ENCODE results near the gene ZNF268.

Gene ZNF268

GRCh38 chr12:133222211-133222610, 40.9 kb downstream of the ZNF268 start:
- no peak for TF ChIP-seq CTCF (IDR thresholded peaks at IDR 0.05; ENCODE audit: insufficient read depth, low read depth, low read length, missing control alignments)
- no peak overlapping the region for H3K4me3 ChIP-seq (ENCODE audit: low read depth, low read length)
- no peak for DNase-seq (ENCODE audit: low read depth)

- no peak overlapping the region for H3K4me3 ChIP-seq (ENCODE audit: low read depth, low read length)
- TF ChIP-seq CTCF (IDR thresholded peaks at IDR 0.05; ENCODE audit: insufficient read depth, low read depth, low read length, missing control alignments): no peak
- DNase-seq (ENCODE audit: low read depth): no peak
Measured at GRCh38 chr12:133225527-133225926, 44.2 kb downstream of the ZNF268 start.

DNA sequence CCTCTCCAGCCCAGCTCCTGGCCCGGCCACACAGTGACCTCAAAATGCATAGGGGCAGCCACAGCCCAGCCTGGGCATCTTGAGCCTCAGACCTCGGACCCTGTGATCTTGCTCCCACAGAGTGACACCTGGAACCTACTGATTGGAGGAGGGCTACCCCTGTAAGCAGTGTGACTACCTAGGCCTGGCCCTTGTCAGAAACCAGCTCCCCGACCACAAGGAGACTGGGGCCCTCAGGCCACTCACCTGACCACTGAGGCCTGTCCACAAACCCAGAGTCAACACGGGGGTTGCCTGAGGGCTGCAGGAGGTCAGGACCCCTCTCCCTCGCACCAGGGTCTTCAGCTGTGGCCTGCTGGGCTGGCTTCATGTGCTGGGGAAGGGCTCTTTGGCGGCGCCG, 45.4 kb downstream of the ZNF268 start:
- TF ChIP-seq CTCF (IDR thresholded peaks at IDR 0.05; ENCODE audit: insufficient read depth, low read depth, low read length, missing control alignments): no peak
- no peak overlapping the region for H3K4me3 ChIP-seq (ENCODE audit: low read depth, low read length)
- no peak for DNase-seq (ENCODE audit: low read depth)

GRCh38 chr12:133227281-133227852, 46.1 kb downstream of the ZNF268 start:
- DNase-seq (ENCODE audit: low read depth): no peak
- TF ChIP-seq CTCF (IDR thresholded peaks at IDR 0.05; ENCODE audit: insufficient read depth, low read depth, low read length, missing control alignments): no peak
- H3K4me3 ChIP-seq (ENCODE audit: low read depth, low read length): no peak overlapping the region

- DNase-seq (ENCODE audit: low read depth): no peak
- no peak overlapping the region for H3K4me3 ChIP-seq (ENCODE audit: low read depth, low read length)
- TF ChIP-seq CTCF (IDR thresholded peaks at IDR 0.05; ENCODE audit: insufficient read depth, low read depth, low read length, missing control alignments): no peak
Measured at GRCh38 chr12:133231001-133231400, 49.7 kb downstream of the ZNF268 start.

DNA sequence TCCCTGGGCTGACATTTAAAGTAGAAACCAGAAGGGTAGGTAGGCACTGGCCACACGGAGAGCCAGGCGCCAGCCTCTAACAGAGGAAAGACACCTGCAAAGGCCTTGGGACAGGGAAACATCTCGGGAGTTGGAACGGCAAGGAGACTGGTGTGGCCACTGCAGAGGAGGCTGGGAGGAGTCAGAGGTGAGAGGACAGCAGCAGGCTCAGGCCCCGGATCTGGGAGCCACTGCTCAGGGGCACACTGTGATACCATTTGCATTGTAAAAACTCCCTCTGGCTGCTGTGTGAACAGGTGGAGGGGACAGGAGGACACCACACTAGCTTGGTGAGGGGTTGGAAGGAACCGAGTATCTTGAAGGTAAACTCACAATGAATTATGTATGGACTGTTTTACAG, 51.7 kb downstream of the ZNF268 start:
- no peak overlapping the region for H3K4me3 ChIP-seq (ENCODE audit: low read depth, low read length)
- no peak for DNase-seq (ENCODE audit: low read depth)
- no peak for TF ChIP-seq CTCF (IDR thresholded peaks at IDR 0.05; ENCODE audit: insufficient read depth, low read depth, low read length, missing control alignments)

GRCh38 chr12:133233993-133234564, 52.8 kb downstream of the ZNF268 start:
- DNase-seq (ENCODE audit: low read depth): no peak
- no peak overlapping the region for H3K4me3 ChIP-seq (ENCODE audit: low read depth, low read length)
- TF ChIP-seq CTCF (IDR thresholded peaks at IDR 0.05; ENCODE audit: insufficient read depth, low read depth, low read length, missing control alignments): no peak
